ENCODE data around the gene AGBL4.

GRCh38 chr1:49045371-49045770 lies 978.4 kb downstream of the AGBL4 start:
- no peak for TF ChIP-seq CTCF (IDR thresholded peaks at IDR 0.05 in 8 of 11, conservative IDR thresholded peaks at IDR 0.05 in 3 of 11)
- TF ChIP-seq POLR2AphosphoS5 (IDR thresholded peaks at IDR 0.05), result no peak
